ENCODE results near the gene CNNM2.
"Not testable (repeated sequence)": the region's sequence is repeated elsewhere in the genome, so short reads cannot be mapped to it uniquely, and the experiment has no call there.

The CNNM2 gene

GRCh38 chr10:102967123-102967522 is 49.0 kb downstream of the CNNM2 start:
- DNase-seq (ENCODE audit: low read depth in 2 of 2) = no peak

GRCh38 chr10:102970562-102971340 is 52.7 kb downstream of the CNNM2 start:
- no peak for DNase-seq (ENCODE audit: low read depth in 2 of 2)

- no peak for DNase-seq (ENCODE audit: low read depth in 2 of 2)
These were observed 57.6 kb downstream of the CNNM2 start for GRCh38 chr10:102975483-102976379.

GRCh38 chr10:102976380-102976726 is 58.3 kb downstream of the CNNM2 start:
- DNase-seq (ENCODE audit: low read depth in 2 of 2) = not testable (repeated sequence)

GRCh38 chr10:102982296-102982695 is 64.2 kb downstream of the CNNM2 start:
- DNase-seq (ENCODE audit: low read depth in 2 of 2) = no peak

GRCh38 chr10:102984086-102984485 is 66.0 kb downstream of the CNNM2 start:
- no peak for DNase-seq (ENCODE audit: low read depth in 2 of 2)

- no peak for DNase-seq (ENCODE audit: low read depth in 2 of 2)
These were observed 67.7 kb downstream of the CNNM2 start for GRCh38 chr10:102985811-102986210.

GRCh38 chr10:102988404-102989314 is 70.6 kb downstream of the CNNM2 start:
- DNase-seq (ENCODE audit: low read depth in 2 of 2) = no peak

- no peak for DNase-seq (ENCODE audit: low read depth in 2 of 2)
These were observed 76.6 kb downstream of the CNNM2 start for GRCh38 chr10:102994531-102995295.

GRCh38 chr10:102996876-102997275 is 78.8 kb downstream of the CNNM2 start:
- DNase-seq (ENCODE audit: low read depth in 2 of 2) = no peak

- no peak for DNase-seq (ENCODE audit: low read depth in 2 of 2)
These were observed 79.9 kb downstream of the CNNM2 start for GRCh38 chr10:102997998-102998397.

GRCh38 chr10:102998399-102998907 is 80.4 kb downstream of the CNNM2 start:
- no peak for DNase-seq (ENCODE audit: low read depth in 2 of 2)

- DNase-seq (ENCODE audit: low read depth in 2 of 2) = not testable (repeated sequence)
These were observed 82.0 kb downstream of the CNNM2 start for GRCh38 chr10:103000050-103000449.

GRCh38 chr10:103007017-103007416 is 88.9 kb downstream of the CNNM2 start:
- no peak for DNase-seq (ENCODE audit: low read depth in 2 of 2)

- no peak for DNase-seq (ENCODE audit: low read depth in 2 of 2)
These were observed 95.3 kb downstream of the CNNM2 start for GRCh38 chr10:103013416-103013815.

GRCh38 chr10:103019425-103019824 is 101.3 kb downstream of the CNNM2 start:
- DNase-seq (ENCODE audit: low read depth in 2 of 2) = no peak

- no peak for DNase-seq (ENCODE audit: low read depth in 2 of 2)
These were observed 103.2 kb downstream of the CNNM2 start for GRCh38 chr10:103021150-103021899.

- DNase-seq (ENCODE audit: low read depth in 2 of 2) = no peak
These were observed 103.8 kb downstream of the CNNM2 start for GRCh38 chr10:103021900-103022293.

- DNase-seq (ENCODE audit: low read depth in 2 of 2) = no peak
These were observed 107.6 kb downstream of the CNNM2 start for GRCh38 chr10:103025696-103026095.

GRCh38 chr10:103038570-103038969 is 120.5 kb downstream of the CNNM2 start:
- DNase-seq (ENCODE audit: low read depth in 2 of 2) = no peak
